Subcutaneous abdominal adipose tissue (tissue), 5 donors: Measurements from ENCODE around the gene KRT32.

Source experiments
- H3K27ac ChIP-seq: one replicate; pipeline ENCODE4 v1.7.0; 2013; ENCODE audit warnings: low read depth, mild to moderate bottlenecking, inconsistent platforms, low read length, moderate library complexity
- H3K27me3 ChIP-seq, 5 donors: one replicate each; pipeline ENCODE4 v1.7.0; 2013; ENCODE audit warnings: low read length in 5 of 5, inconsistent platforms in 1 of 5; ENCODE audit not compliant: control insufficient read depth in 5 of 5, insufficient read depth in 4 of 5
- H3K36me3 ChIP-seq, 5 donors: one replicate each; pipeline ENCODE4 v1.7.0; 2013; ENCODE audit warnings: low read length in 5 of 5; ENCODE audit not compliant: control insufficient read depth in 5 of 5, insufficient read depth in 5 of 5
- H3K4me1 ChIP-seq, 5 donors: one replicate each; pipeline ENCODE4 v1.7.0; 2013; ENCODE audit warnings: low read length in 5 of 5, mild to moderate bottlenecking in 3 of 5, moderate library complexity in 1 of 5; ENCODE audit not compliant: control insufficient read depth in 5 of 5, insufficient read depth in 5 of 5
- H3K4me3 ChIP-seq, 5 donors: one replicate each; pipeline ENCODE4 v1.7.0; 2013; ENCODE audit warnings: low read length in 5 of 5, low read depth in 1 of 5
- H3K9ac ChIP-seq, 5 donors: one replicate each; pipeline ENCODE4 v1.7.0; 2013; ENCODE audit warnings: low read length in 5 of 5, mild to moderate bottlenecking in 4 of 5, moderate library complexity in 3 of 5
- H3K9me3 ChIP-seq, 5 donors: one replicate each; pipeline ENCODE4 v1.7.0; 2013; ENCODE audit warnings: low read length in 5 of 5; ENCODE audit not compliant: control insufficient read depth in 5 of 5
- donor health status: healthy.
- donor health status: healthy.
- donor health status: healthy.
- donor health status: healthy.
- donor health status: healthy.

The KRT32 gene

DNA sequence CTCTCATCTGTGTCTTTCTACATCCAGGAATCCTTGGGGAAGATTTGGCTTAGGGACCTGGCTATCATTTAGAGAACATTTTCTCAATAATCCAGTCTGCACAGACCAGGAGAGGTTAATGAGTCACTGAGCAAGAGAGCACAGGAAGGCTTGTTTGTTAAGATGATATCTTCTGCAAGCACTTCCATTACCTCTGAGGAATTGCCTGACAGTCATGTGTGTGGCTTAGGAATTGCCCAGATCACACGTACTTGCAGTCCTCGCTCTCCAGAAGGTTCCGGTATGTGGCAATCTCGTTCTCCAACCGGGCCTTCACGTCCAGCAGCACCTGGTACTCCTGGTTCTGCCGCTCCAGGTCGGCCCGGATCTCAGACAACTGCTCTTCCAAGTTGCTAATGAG lies 46.1 kb downstream of the KRT32 start:
- H3K27me3 ChIP-seq, result peaks cover 0 to 8% (median 2%) of the 10 kb centered on the region in 5 donors
- no peak overlapping the region for H3K27ac ChIP-seq
- H3K9ac ChIP-seq, result no peak overlapping the region
- H3K4me3 ChIP-seq, result no peak overlapping the region
- no peaks in the 10 kb centered on the region for H3K36me3 ChIP-seq
- H3K9me3 ChIP-seq, result no peaks in the 10 kb centered on the region
- H3K4me1 ChIP-seq, result no peaks in the 10 kb centered on the region

DNA sequence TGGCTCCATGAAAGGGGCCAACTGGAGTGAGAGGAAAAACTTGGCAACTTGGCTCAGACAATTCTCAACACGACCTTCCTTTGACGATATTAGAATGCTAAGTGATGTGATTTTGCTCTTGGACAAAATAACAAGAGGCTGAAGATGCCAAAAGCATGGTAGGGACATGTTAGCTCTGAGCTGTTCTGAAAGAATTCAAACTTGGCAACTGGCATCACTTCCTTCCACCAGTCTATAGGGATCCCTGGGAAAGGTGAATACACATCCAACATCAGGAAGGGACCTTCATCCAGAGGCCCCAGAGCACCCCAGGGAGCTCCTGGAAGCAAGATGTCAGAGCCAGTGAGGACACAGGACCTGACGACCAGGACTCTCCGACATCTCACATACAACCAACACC lies 47.1 kb downstream of the KRT32 start:
- H3K4me1 ChIP-seq, result no peaks in the 10 kb centered on the region
- H3K9me3 ChIP-seq, result no peaks in the 10 kb centered on the region
- peaks cover 0 to 8% (median 2%) of the 10 kb centered on the region in 5 donors for H3K27me3 ChIP-seq
- H3K9ac ChIP-seq, result no peak overlapping the region
- H3K27ac ChIP-seq, result no peak overlapping the region
- no peaks in the 10 kb centered on the region for H3K36me3 ChIP-seq
- no peak overlapping the region for H3K4me3 ChIP-seq

DNA sequence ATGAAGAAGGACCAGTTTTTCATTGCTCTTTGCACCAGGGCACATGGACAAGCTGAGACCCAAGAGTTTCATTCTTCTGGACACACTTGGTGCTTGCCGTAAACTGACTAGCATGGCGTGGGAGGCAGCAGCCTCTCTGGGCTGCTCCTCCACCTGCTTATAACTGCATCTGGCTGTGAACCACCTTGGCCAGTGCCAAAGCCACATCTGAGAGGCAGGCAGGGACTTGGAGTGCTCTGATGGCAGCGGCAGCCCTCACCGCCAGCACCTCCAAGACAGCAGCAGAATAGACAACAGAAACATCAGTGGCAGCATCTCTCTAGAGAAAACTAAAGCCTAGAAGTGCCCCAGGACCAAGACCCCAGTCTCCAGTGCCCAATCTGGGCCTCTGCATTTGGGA lies 47.5 kb downstream of the KRT32 start:
- Histone ChIP-seq H3K27me3 (peaks cover 0 to 8% (median 2%) of the 10 kb centered on the region in 5 donors), H3K27ac (no peak overlapping the region), H3K9me3 (no peaks in the 10 kb centered on the region), H3K4me3 (no peak overlapping the region), H3K36me3 (no peaks in the 10 kb centered on the region), H3K4me1 (no peaks in the 10 kb centered on the region), H3K9ac (no peak overlapping the region)

DNA sequence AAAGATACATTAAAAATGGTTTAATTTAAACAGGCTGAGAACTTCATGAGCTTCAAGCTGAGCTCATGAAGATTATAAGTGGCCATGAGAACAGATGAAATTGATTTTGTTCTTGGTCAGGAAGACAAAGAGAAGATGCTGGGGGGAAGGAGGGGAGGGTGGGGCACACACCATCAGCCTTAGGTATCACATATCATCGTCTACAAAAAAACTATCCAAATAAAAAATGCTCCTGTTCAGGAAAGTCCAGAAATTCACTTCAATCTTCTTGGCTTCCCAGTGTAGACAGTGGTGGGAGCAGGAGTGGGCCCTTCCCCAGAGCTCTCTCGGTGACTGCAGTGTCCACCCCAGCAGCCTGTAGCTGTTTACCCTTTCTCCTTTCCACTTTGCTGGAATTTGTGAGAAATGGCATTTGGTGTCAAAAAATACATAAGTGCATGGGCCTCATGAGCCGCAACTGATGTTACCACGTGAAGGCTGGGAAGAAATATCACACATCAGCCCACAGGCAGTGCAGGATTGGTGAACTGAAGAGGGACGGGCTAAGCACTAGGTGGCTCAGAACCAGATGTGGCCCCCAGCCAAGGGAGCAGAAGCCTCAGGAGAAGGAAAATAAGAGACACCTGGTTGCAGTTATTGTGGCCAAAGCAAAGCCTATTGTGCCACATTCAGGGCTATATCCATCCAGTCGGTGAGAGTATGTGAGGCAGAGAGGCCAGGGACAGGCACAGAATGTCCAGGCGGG lies 48.9 kb downstream of the KRT32 start:
- Histone ChIP-seq H3K36me3 (no peaks in the 10 kb centered on the region), H3K4me1 (no peaks in the 10 kb centered on the region), H3K27ac (no peak overlapping the region), H3K27me3 (peaks cover 0 to 8% (median 2%) of the 10 kb centered on the region in 5 donors), H3K4me3 (no peak overlapping the region), H3K9ac (no peak overlapping the region), H3K9me3 (no peaks in the 10 kb centered on the region)

DNA sequence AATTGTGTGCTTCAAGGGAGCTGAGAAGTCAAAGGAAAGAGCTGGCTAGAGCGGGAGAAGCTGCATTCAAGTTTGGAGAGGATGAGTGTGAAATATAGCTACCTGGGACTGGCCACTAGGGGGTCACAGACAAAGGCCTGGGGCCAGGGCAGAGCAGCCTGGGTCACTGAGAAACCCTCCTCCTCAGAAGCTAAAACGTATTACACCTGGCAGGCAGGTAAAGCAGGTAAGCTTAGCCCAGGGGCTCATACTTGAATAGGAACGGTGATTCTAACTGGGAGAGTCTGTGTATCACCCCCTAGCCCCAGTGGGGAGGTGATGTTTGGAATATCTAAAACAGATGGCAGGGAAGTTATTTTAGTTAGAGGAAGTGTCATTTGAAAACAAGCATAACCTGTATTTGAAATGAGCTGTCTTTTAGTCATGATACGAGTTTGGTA lies 49.6 kb downstream of the KRT32 start:
- Histone ChIP-seq H3K9me3 (no peaks in the 10 kb centered on the region), H3K9ac (no peak overlapping the region), H3K4me3 (no peak overlapping the region), H3K27ac (no peak overlapping the region), H3K27me3 (peaks cover 0 to 8% (median 2%) of the 10 kb centered on the region in 5 donors), H3K4me1 (no peaks in the 10 kb centered on the region), H3K36me3 (no peaks in the 10 kb centered on the region)

DNA sequence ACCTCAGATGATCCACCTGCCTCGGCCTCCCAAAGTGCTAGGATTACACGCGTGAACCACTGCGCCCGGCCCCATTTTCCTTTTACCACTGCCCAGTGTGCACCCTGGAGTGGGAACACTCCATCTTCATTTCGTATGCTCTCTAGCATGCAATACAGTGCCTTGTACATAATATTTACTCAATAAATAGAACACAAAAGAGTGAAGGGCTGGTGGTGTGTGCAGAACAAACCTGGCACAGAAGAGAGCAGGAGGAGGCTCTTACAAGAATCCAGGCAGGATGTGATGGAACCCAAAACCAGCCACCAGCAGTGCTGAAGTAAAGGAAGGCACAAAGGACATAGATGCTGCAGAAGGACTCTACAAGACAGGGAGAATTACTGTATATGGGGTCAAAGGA lies 50.1 kb downstream of the KRT32 start:
- Histone ChIP-seq H3K4me3 (no peak overlapping the region), H3K9ac (no peak overlapping the region), H3K27ac (no peak overlapping the region), H3K4me1 (no peaks in the 10 kb centered on the region), H3K9me3 (no peaks in the 10 kb centered on the region), H3K27me3 (peaks cover 0 to 4% (median 1%) of the 10 kb centered on the region in 5 donors), H3K36me3 (no peaks in the 10 kb centered on the region)

DNA sequence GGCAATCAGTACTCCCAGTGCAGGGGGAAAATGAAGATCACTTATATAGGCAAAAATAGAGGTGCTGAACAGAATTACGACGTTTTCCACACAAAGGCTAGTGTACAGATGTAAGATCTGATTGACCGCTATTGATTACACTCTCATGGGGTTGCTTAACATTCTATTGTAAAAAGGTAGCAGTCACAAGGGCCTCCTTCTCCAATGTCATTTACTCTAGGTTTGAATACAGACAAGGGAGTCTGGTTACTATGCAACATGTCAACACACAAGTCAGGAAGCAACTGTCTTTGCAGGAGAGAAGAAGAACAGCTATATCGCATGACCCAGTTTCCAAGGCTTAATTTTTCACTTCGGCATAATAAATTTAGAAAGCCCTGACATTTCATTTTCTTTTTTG lies 50.7 kb downstream of the KRT32 start:
- no peaks in the 10 kb centered on the region for H3K9me3 ChIP-seq
- H3K9ac ChIP-seq, result no peak overlapping the region
- H3K27me3 ChIP-seq, result peaks cover 0 to 2% (median 0%) of the 10 kb centered on the region in 5 donors
- no peak overlapping the region for H3K27ac ChIP-seq
- H3K4me1 ChIP-seq, result no peaks in the 10 kb centered on the region
- H3K36me3 ChIP-seq, result no peaks in the 10 kb centered on the region
- H3K4me3 ChIP-seq, result no peak overlapping the region

DNA sequence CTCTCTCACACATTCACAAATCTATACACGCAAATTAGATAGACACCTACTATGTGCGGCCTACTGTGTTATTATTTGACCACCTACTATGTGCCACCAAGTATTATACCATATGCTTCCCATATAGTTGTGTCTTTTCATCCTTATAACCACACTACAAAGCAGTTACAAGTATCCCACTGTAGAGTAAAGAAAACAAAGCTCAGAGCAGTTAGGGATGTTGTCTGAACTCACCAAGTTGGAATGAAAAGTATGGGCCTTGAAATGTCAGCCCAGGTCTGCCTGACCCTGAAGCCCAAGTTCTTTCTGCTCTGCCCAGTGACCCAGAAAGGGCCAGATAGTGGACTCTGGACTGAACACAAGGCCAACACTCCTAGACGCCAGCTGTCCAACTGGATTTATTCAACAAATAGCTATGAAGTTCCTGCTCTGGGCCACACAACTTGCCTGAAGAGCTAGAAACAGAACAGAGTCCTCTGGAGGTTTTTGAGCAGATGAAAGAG lies 51.3 kb downstream of the KRT32 start:
- no peak overlapping the region for H3K9ac ChIP-seq
- H3K27ac ChIP-seq, result no peak overlapping the region
- no peaks in the 10 kb centered on the region for H3K9me3 ChIP-seq
- H3K4me1 ChIP-seq, result no peaks in the 10 kb centered on the region
- H3K36me3 ChIP-seq, result no peaks in the 10 kb centered on the region
- peaks cover 0 to 2% (median 0%) of the 10 kb centered on the region in 5 donors for H3K27me3 ChIP-seq
- H3K4me3 ChIP-seq, result no peak overlapping the region

DNA sequence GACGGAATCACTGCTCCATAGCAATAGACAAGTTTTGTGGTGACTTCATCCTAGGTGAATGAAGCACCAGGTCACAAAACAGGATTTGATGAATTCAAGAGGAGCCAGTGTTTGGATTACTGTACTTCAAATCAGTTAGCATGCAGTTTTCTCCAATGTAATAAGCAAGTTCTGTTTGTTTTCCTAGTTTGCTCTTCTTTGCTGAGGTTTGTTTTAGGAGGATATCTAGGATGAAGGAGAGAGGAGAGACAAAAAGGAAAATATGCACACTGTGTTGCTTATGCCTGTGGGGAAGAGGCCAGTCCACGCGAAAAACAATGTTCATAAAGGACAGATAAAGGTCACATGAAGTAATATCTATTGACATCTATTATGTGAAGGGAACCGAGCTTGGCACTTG lies 51.8 kb downstream of the KRT32 start:
- Histone ChIP-seq H3K27ac (no peak overlapping the region), H3K4me3 (no peak overlapping the region), H3K36me3 (no peaks in the 10 kb centered on the region), H3K9ac (no peak overlapping the region), H3K9me3 (no peaks in the 10 kb centered on the region), H3K4me1 (no peaks in the 10 kb centered on the region), H3K27me3 (peaks cover 0 to 2% (median 0%) of the 10 kb centered on the region in 5 donors)

DNA sequence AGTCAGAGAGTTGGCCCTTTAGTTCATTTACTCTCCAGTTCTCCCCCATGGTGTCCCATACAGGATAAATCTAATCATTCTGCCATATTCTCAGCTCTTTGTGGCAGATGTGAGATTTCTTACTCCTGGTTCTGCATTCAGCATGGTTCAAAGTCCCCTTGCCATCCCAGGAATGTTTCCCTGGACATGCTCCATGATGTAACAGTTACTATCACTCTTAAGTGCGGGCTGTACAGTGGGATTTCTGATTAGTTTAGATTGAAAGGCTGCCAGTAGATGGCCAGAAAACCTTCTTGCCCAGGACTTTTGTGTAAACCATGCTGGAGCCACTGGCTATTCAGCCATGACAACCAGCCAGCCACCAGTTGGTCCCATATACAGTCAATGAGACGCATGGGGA lies 53.2 kb downstream of the KRT32 start:
- no peaks in the 10 kb centered on the region for H3K4me1 ChIP-seq
- H3K9ac ChIP-seq, result no peak overlapping the region
- H3K27ac ChIP-seq, result no peak overlapping the region
- peaks cover 0 to 4% (median 0%) of the 10 kb centered on the region in 5 donors for H3K27me3 ChIP-seq
- no peaks in the 10 kb centered on the region for H3K36me3 ChIP-seq
- H3K9me3 ChIP-seq, result no peaks in the 10 kb centered on the region
- H3K4me3 ChIP-seq, result no peak overlapping the region
